MCF 10A (cell line): ENCODE data around the gene KRAS. TPM values are rescaled to one million over a fixed set of nuclear protein-coding genes. Genes with fewer than 3 reads are reported as not detected.

Experiments
- BruUV-seq: library from RNA; stranded (reverse); fragments of 400-500 nt; replicated peaks from 2 replicates; lab custom pipeline; 2021; lab: Mats Ljungman, UMichigan
- CTCF ChIA-PET: fragments of 300-600 bp; sonication (Branson Sonifier 250); formaldehyde crosslinking; extraction: SDS; loops from one replicate; lab custom pipeline; 2021; ENCODE audit warnings: antibody characterized with exemption, inconsistent platforms; lab: Yijun Ruan, JAX
- POLR2A ChIA-PET: fragments of 300-600, 350-650 bp; sonication (Branson Sonifier 250); formaldehyde crosslinking; extraction: SDS; loops from one replicate; lab custom pipeline; 2020; ENCODE audit warnings: antibody characterized with exemption, inconsistent platforms; lab: Yijun Ruan, JAX
- DNase-seq: peaks from one replicate; pipeline ENCODE4 v3.0.0-alpha.2; 2018; ENCODE audit not compliant: unreplicated experiment
- H3K27ac Mint-ChIP-seq: one replicate; pipeline ENCODE4 v1.8.0; 2022; ENCODE audit warnings: mild to moderate bottlenecking, low read depth, mixed read lengths; ENCODE audit not compliant: unreplicated experiment
- H3K27me3 Mint-ChIP-seq: one replicate; pipeline ENCODE4 v1.8.0; 2022; ENCODE audit warnings: mixed read lengths; ENCODE audit not compliant: insufficient read depth, unreplicated experiment
- H3K36me3 Mint-ChIP-seq: one replicate; pipeline ENCODE4 v1.8.0; 2022; ENCODE audit warnings: mild to moderate bottlenecking, moderate library complexity, mixed read lengths; ENCODE audit not compliant: insufficient read depth, unreplicated experiment
- H3K4me1 Mint-ChIP-seq: one replicate; pipeline ENCODE4 v1.8.0; 2022; ENCODE audit warnings: mixed read lengths; ENCODE audit not compliant: insufficient read depth, unreplicated experiment
- H3K4me3 Mint-ChIP-seq: one replicate; pipeline ENCODE4 v1.8.0; 2022; ENCODE audit warnings: mild to moderate bottlenecking, moderate library complexity, mixed read lengths; ENCODE audit not compliant: unreplicated experiment
- H3K9me3 Mint-ChIP-seq: one replicate; pipeline ENCODE4 v1.8.0; 2022; ENCODE audit warnings: mixed read lengths; ENCODE audit not compliant: unreplicated experiment
- CTCF ChIP-seq: fragments of 200-600 bp; IDR thresholded peaks from one replicate; pipeline ENCODE4 v1.8.0; 2022; ENCODE audit warnings: antibody characterized with exemption, mild to moderate bottlenecking; ENCODE audit not compliant: unreplicated experiment
- intact Hi-C: fragments of 100-400 bp; cut with micrococcal nuclease; formaldehyde crosslinking; loops from 2 replicates; pipeline ENCODE4 v1.14.1; 2022
- total RNA-seq: library from RNA; stranded (reverse); gene quantifications from 2 replicates; pipeline ENCODE4 v1.2.3, GENCODE V29; 2022

KRAS gene
- total RNA-seq, 1 experiment from 2014 or later: 17.6 TPM

GRCh38 chr12:25155022-25155576, 95.6 kb downstream of the KRAS start:
- intact Hi-C loops: loop anchor here (1.0 kb wide), 2 partner anchors 164 to 232 kb away; no protein-coding TSS in a partner anchor
- ChIA-PET POLR2A (interaction anchor here (0.7 to 2.6 kb wide), 9 partner anchors 19 to 314 kb away, joined by 3 to 11 read pairs (median 5); partner anchors contain the start of genes DNAI7 and ETFRF1), CTCF (interaction anchor here (0.6 to 5.5 kb wide), 22 partner anchors 8 to 972 kb away, joined by 3 to 53 read pairs (median 4); a partner anchor contains a TSS)
- Mint-ChIP-seq H3K36me3 (no peaks in the 10 kb centered on the region), H3K4me1 (peaks cover 10% of the 10 kb centered on the region), H3K4me3 (no peak overlapping the region), H3K27ac (no peak overlapping the region), H3K27me3 (no peaks in the 10 kb centered on the region), H3K9me3 (no peaks in the 10 kb centered on the region)
- peak; percentile 55 for DNase-seq
- no TSS peak for BruUV-seq
- TF ChIP-seq CTCF: peak; percentile 29

Other genes with a start within 250 kb of the KRAS start
- 0.14 TPM in 1 of 2 replicates, not detected in the other for gene DNAI7, start 55.8 kb downstream of the KRAS start, total RNA-seq
- gene ETFRF1, start 55.7 kb downstream of the KRAS start, total RNA-seq: 21.1 and 27.9 TPM in 2 replicates